GM12874 (cell line): ENCODE measurements around the gene MRPL40.

Experiments used
- TF ChIP-seq, protein P1 (sequence below): IDR thresholded peaks from 2 replicates; pipeline ENCODE4 v1.5.1; 2011; ENCODE audit warnings: low read depth, mild to moderate bottlenecking, control low read depth, low read length, moderate library complexity; ENCODE audit not compliant: insufficient read depth

MRPL40 gene

DNA sequence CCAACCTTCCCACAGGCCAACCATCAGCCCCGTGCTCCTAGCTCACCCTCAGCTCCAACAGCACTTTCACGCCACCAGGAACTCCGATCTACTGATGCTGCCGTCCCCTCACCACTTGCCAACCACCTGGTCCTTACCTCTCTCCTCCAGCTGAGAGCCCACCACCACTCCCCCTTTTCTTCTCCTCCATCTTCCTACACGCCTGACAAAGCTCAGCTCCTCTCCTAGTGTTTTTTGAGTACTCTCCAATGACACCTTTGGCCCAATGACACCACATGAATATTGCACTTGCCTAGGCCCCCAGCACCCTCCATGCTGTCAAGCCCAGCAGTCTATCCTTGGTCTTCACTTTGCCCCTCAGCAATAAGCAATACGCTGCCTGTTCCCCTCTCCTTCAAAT is 31.5 kb upstream of the MRPL40 start:
- TF ChIP-seq, protein P1, sequence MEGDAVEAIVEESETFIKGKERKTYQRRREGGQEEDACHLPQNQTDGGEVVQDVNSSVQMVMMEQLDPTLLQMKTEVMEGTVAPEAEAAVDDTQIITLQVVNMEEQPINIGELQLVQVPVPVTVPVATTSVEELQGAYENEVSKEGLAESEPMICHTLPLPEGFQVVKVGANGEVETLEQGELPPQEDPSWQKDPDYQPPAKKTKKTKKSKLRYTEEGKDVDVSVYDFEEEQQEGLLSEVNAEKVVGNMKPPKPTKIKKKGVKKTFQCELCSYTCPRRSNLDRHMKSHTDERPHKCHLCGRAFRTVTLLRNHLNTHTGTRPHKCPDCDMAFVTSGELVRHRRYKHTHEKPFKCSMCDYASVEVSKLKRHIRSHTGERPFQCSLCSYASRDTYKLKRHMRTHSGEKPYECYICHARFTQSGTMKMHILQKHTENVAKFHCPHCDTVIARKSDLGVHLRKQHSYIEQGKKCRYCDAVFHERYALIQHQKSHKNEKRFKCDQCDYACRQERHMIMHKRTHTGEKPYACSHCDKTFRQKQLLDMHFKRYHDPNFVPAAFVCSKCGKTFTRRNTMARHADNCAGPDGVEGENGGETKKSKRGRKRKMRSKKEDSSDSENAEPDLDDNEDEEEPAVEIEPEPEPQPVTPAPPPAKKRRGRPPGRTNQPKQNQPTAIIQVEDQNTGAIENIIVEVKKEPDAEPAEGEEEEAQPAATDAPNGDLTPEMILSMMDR: no peak

DNA sequence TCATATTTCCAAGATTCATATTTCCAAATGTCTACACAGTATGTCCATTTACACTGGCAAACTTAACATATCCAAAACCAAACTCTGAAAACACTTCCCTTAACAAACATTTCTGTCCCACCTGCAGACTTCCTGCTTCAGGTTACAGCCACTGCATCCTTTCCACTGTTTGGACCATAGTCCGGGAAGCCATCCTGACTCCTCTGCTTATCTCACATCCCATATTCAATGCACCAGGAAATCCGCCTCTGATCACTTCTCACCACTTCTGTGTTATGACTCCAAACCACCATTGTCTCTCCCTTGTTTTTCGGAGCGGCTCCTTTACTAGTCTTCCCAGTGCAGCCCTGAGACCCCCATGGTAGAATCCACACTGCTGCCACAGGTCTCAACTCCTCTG is 30.9 kb upstream of the MRPL40 start:
- TF ChIP-seq, protein P1: no peak

DNA sequence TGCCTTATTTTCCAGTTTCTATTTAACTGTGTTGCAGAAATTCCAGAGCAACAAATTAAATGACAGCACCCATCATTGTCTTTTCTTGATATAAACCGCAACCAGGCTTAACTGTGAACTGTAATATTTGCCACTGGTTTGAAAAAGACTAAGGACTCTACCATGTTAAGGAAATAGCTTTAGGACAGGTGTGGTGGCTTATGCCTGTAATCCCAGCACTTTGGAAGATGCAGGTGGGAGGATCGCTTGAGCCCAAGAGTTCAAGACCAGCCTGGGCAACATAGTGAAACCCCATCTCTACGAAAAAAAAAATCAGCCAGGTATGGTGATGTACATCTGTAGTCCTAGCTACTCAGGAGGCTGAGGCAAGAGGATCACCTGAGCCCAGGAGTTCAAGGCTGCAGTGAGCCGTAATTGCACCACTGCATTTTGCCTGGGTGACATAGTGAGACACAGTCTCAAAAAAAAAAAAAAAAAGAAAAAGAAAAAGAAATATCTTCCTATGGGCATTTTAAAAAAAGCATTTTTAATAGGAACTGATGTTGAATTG is 29.6 kb upstream of the MRPL40 start:
- TF ChIP-seq, protein P1: no peak

DNA sequence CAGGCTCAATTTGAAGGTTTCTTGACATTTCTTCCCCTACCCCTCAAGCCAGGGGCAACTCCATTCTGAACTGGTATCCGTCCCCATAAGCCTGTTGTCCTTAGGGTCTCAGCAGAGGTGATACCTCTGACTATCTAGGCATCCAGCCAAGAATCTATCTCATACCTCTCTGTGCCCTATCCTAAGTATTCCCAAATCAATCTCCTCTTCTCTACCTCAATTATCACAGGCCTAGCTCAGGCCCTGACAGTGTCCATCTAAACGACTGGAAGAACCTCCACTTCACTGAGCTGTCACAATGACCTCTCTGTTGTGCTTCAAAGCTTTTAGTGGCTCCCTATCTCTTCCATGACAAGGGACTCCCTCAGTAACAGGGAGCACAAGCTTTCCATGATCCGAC is 27.7 kb upstream of the MRPL40 start:
- TF ChIP-seq, protein P1: no peak

DNA sequence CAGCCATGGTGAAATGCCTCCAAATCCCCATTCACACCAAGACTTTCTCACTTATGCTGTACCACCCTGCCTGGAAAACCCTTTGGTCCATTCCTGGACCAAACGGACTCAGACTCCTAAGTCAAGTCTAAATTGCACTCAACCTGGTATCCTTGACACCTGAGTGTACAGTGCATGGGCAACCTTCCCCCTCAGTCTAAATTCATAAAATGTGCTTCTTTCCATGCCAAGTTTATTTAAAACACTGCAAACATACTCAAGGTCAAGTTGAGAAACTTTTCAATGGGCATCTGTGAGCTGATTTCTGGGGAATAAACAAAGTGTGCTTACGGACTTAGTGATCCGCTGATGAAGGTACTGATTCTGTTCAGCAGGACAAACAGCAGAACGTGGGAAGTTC is 27.2 kb upstream of the MRPL40 start:
- TF ChIP-seq, protein P1: no peak

DNA sequence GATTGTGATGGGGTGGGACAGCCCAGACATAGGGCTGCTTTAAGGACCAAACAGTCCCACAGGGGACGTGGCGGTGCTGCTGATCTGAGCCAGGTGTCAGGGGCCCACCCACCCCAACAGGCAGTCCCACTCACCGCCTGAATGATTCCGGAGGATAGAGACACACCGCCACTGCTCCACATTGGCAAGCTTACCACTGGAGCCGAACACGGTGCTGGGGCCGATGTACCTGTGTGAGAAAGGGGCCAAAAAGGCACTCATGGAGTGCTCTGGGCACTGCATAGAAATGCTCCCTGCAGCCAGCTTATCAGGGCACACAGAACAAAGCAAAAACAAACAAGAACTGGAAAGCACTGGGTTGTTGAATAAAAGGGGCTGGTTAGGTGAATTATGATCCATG is 26.7 kb upstream of the MRPL40 start:
- TF ChIP-seq, protein P1: no peak

DNA sequence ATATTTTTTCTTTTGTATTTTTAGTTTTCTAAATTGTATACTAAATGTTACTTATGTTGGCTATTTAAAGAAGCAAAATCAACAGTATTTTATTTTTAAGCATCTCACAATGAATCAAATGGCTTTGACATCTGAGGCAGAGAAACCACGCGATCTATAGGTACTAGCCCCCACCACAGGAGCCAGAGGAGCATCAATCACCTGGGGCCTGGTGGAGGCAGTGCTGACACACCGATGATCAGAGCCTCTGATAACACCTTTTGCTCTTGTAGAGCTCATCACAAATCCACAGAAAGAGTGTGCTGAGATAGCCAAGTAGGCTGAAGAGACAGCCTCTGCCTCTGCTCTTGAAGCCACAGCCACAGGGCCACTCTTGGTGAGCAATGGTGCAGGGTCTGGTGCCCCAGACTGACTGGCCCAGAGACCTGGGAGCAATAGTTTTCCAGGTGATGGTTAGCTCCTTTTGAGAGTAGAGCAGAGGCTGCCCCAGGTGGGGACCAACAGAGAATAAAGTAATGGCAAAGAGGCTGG is 26.0 kb upstream of the MRPL40 start:
- TF ChIP-seq, protein P1: no peak
